ENCODE measurements around the gene PFKFB3. TPM values are rescaled to one million over a fixed set of nuclear protein-coding genes. Genes with fewer than 3 reads are reported as not detected.

PFKFB3 gene
- total and polyA plus RNA-seq, 9 of the 15 experiments (the other 6 are each of a cell fraction or from before 2014, with no cell fraction given): 0.46 to 21.6 (median 7.8) TPM

- Histone ChIP-seq H3K79me2 (ENCODE audit: control insufficient read depth, insufficient read depth, low read length) (no peaks in the 10 kb centered on the region), H3K4me3 (no peak overlapping the region), H3K27me3 (ENCODE audit: control insufficient read depth in 2 of 2, insufficient read depth in 2 of 2, low read length in 2 of 2) (peaks cover 0 to 6% of the 10 kb centered on the region in 2 experiments; a peak in 1 of 5 replicates), H3K4me2 (ENCODE audit: insufficient read depth, low read length) (no peak overlapping the region), H2AFZ (ENCODE audit: low read depth, low read length) (peak overlapping the region; percentile 86; the same call in 1 of the 2 replicates), H3K9me1 (ENCODE audit: control insufficient read depth, insufficient read depth, low read length) (no peaks in the 10 kb centered on the region), H3K27ac (ENCODE audit: extremely low read depth, low read depth, low read length) (no peak overlapping the region), H3K9ac (ENCODE audit: insufficient read depth in 1 of 2, low read depth in 2 of 2, low read length in 2 of 2) (no peak overlapping the region), H3K9me3 (replicated peaks; ENCODE audit: control insufficient read depth, insufficient read depth, low read depth, low read length) (no peaks in the 10 kb centered on the region), H3K4me1 (replicated peaks in 1 of 2; ENCODE audit: control insufficient read depth in 2 of 2, insufficient read depth in 2 of 2, low read length in 2 of 2) (peaks cover 5 to 11% of the 10 kb centered on the region in 2 experiments), H4K20me1 (replicated peaks; ENCODE audit: control insufficient read depth, insufficient read depth, low read length) (no peaks in the 10 kb centered on the region), H3K36me3 (ENCODE audit: control insufficient read depth, insufficient read depth, low read length) (no peaks in the 10 kb centered on the region)
- intact Hi-C loops (cut with micrococcal nuclease): no loop called here
- POLR2A ChIA-PET: interaction anchor here (0.6 to 0.8 kb wide), 2 partner anchors 13 to 577 kb away, joined by 3 to 4 read pairs; no protein-coding TSS in a partner anchor
- CTCF ChIA-PET (ENCODE audit: low intra/inter-chr PET ratio): no interaction called here
- DNase-seq (ENCODE audit: extremely low read depth in 1 of 4, low spot score in 3 of 4): no peak
- in situ Hi-C loops (cut with MboI): no loop called here
- ATAC-seq: no peak
- TF ChIP-seq BCOR (IDR thresholded peaks at IDR 0.05) (0 out of 2 replicates have a peak, but pooled peaks have one; percentile 10), TFAM (CRISPR knock-in tag; conservative IDR thresholded peaks at IDR 0.05) (no peak), ZNF121 (CRISPR knock-in tag; conservative IDR thresholded peaks at IDR 0.05) (peak; percentile 63), ZKSCAN3 (CRISPR knock-in tag; IDR thresholded peaks at IDR 0.05) (no peak), GMEB1 (CRISPR knock-in tag; IDR thresholded peaks at IDR 0.05) (no peak)
- TF ChIP-seq, protein P1, sequence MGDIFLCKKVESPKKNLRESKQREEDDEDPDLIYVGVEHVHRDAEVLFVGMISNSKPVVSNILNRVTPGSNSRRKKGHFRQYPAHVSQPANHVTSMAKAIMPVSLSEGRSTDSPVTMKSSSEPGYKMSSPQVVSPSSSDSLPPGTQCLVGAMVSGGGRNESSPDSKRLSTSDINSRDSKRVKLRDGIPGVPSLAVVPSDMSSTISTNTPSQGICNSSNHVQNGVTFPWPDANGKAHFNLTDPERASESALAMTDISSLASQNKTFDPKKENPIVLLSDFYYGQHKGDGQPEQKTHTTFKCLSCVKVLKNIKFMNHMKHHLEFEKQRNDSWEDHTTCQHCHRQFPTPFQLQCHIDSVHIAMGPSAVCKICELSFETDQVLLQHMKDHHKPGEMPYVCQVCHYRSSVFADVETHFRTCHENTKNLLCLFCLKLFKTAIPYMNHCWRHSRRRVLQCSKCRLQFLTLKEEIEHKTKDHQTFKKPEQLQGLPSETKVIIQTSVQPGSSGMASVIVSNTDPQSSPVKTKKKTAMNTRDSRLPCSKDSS (IDR thresholded peaks at IDR 0.05; ENCODE audit: low read depth, partially characterized antibody): no peak
- FAIRE-seq: no peak
- WGBS (ENCODE audit: insufficient coverage, low coverage, missing lambda C conversion rate): 36% methylated on average over 7 of the region's 7 CpGs
- no TSS peak for BruUV-seq (replicated peaks)
Measured at GRCh38 chr10:6274484-6274883, 71.8 kb downstream of the PFKFB3 start.
